HepG2 (cell line): ENCODE results near the gene CFAP46. TPM values are rescaled to one million over a fixed set of nuclear protein-coding genes. Genes with fewer than 3 reads are reported as not detected.

Experiments
- ATAC-seq: fragments of 200-7000 bp; cut with Tn5 transposase; 3 replicates; pipeline ENCODE4 v1.9.1; 2020; ENCODE audit warnings: mild to moderate bottlenecking, moderate library complexity
- BruUV-seq: library from RNA; stranded (reverse); fragments of 400-500 nt; replicated peaks from 2 replicates; lab custom pipeline; 2021; lab: Mats Ljungman, UMichigan
- CTCF ChIA-PET: fragments of 300-600 bp; formaldehyde crosslinking; extraction: SDS; loops from one replicate; lab custom pipeline; 2021; ENCODE audit warnings: low total read pairs, inconsistent platforms, low intra/inter-chr PET ratio; lab: Yijun Ruan, JAX
- POLR2A ChIA-PET: fragments of 350-600 bp; sonication (Branson Sonifier 250); formaldehyde crosslinking; loops from one replicate; lab custom pipeline; 2020; ENCODE audit warnings: antibody characterized with exemption, inconsistent platforms; lab: Yijun Ruan, JAX
- DNase-seq: peaks from one replicate; pipeline ENCODE4 v3.0.0-alpha.2; 2015; ENCODE audit warnings: low spot score
- FAIRE-seq: peaks from 3 replicates; lab custom pipeline; 2011; peaks lifted over from hg19 to GRCh38; lab: Jason Lieb, UNC
- H2AFZ ChIP-seq: one replicate; pipeline ENCODE4 v1.6.1; 2011; ENCODE audit warnings: low read length, inconsistent platforms
- H3K27ac ChIP-seq: fragments of 300-600 bp; 3 replicates; pipeline ENCODE4 v1.8.0; 2011; ENCODE audit warnings: mixed run types, mild to moderate bottlenecking, mixed read lengths, low read length, inconsistent platforms; ENCODE audit not compliant: insufficient read depth; ENCODE audit errors: extremely low read length
- H3K27me3 ChIP-seq, 2 experiments: fragments of 200-600 bp in 1 of 2; 2 replicates in 1 of 2; 3 replicates in 1 of 2; pipeline versions ENCODE4 v1.6.0 to v1.8.0; 2011; ENCODE audit warnings: low read length in 2 of 2, mild to moderate bottlenecking in 2 of 2, moderate library complexity in 2 of 2, inconsistent platforms in 1 of 2; ENCODE audit not compliant: insufficient read depth in 2 of 2, control insufficient read depth in 1 of 2
- H3K36me3 ChIP-seq, 2 experiments: fragments of 200-600 bp in 1 of 2; replicated peaks in 1 of 2; 2 replicates in 1 of 2; 3 replicates in 1 of 2; pipeline versions ENCODE4 v1.5.1 to v1.8.0; 2011; ENCODE audit warnings: low read length in 2 of 2, inconsistent platforms in 1 of 2; ENCODE audit not compliant: insufficient read depth in 2 of 2, control insufficient read depth in 1 of 2
- H3K4me1 ChIP-seq: 2 replicates; pipeline ENCODE4 v1.5.1; 2012; ENCODE audit warnings: low read length, inconsistent platforms; ENCODE audit not compliant: insufficient read depth
- H3K4me2 ChIP-seq: 2 replicates; pipeline ENCODE4 v1.6.0; 2011; ENCODE audit warnings: low read depth, low read length, inconsistent platforms
- H3K4me3 ChIP-seq, 3 experiments: fragments of 200-600 bp in 1 of 3; sonication (generic), shearing (Covaris generic) in 1 of 3; replicated peaks in 1 of 3; 2 replicates each; pipeline ENCODE4 v1.5.1; 2011 to 2016; ENCODE audit warnings: low read length in 3 of 3, inconsistent platforms in 2 of 3, low read depth in 2 of 3, mild to moderate bottlenecking in 2 of 3, control low read depth in 1 of 3, mixed read lengths in 1 of 3; ENCODE audit not compliant: insufficient read depth in 1 of 3
- H3K79me2 ChIP-seq: one replicate; pipeline ENCODE4 v1.6.1; 2011; ENCODE audit warnings: low read length, inconsistent platforms; ENCODE audit not compliant: insufficient read depth
- H3K9ac ChIP-seq: 2 replicates; pipeline ENCODE4 v1.6.0; 2011; ENCODE audit warnings: mild to moderate bottlenecking, low read depth, low read length, inconsistent platforms; ENCODE audit not compliant: insufficient read depth
- H3K9me3 ChIP-seq: 2 replicates; pipeline ENCODE4 v1.5.1; 2012; ENCODE audit warnings: mild to moderate bottlenecking, low read length
- H4K20me1 ChIP-seq: 2 replicates; pipeline ENCODE4 v1.6.0; 2011; ENCODE audit warnings: inconsistent platforms, mild to moderate bottlenecking, low read length, moderate library complexity; ENCODE audit not compliant: insufficient read depth
- CCAR2 ChIP-seq: fragments of 200-400 bp; formaldehyde crosslinking; optimal IDR thresholded peaks from 2 replicates; pipeline ENCODE3; 2018; ENCODE audit warnings: low read depth, mild to moderate bottlenecking, low read length, moderate library complexity
- NFATC3 ChIP-seq: sonication (generic); formaldehyde crosslinking; IDR thresholded peaks from 2 replicates; pipeline ENCODE4 v1.5.1; 2020; ENCODE audit warnings: mild to moderate bottlenecking, missing genetic modification reagents
- SMAD9 ChIP-seq: sonication (generic); formaldehyde crosslinking; IDR thresholded peaks from 2 replicates; pipeline ENCODE4 v1.5.1; 2020; ENCODE audit warnings: mild to moderate bottlenecking, missing genetic modification reagents
- ZNF614 ChIP-seq: IDR thresholded peaks from 2 replicates; pipeline ENCODE4 v1.6.1; 2018; ENCODE audit warnings: missing biosample characterization, missing genetic modification reagents, inconsistent platforms, borderline replicate concordance
- ZNF713 ChIP-seq: sonication (generic); formaldehyde crosslinking; IDR thresholded peaks from 2 replicates; pipeline ENCODE4 v1.4.0; 2020; ENCODE audit warnings: mild to moderate bottlenecking, missing genetic modification reagents
- ZSCAN9 ChIP-seq: IDR thresholded peaks from 2 replicates; pipeline ENCODE4 v1.6.1; 2016; ENCODE audit warnings: borderline replicate concordance
- WGBS: methylation state at CpG from one replicate; pipeline ENCODE4 v1.1.6; 2017; ENCODE audit warnings: low lambda C conversion rate; 5-methylcytosine and 5-hydroxymethylcytosine counted together
- in situ Hi-C: cut with HindIII; loops from 2 replicates; pipeline ENCODE4 v1.10.0; 2017; ENCODE audit warnings: low pct_unique_long_range_greater_than_20kb; ENCODE audit not compliant: extremely low pct_ligation_motif_present
- intact Hi-C: fragments of 100-400 bp; cut with micrococcal nuclease; formaldehyde crosslinking; loops from one replicate; pipeline ENCODE4 v1.10.0; 2022; ENCODE audit not compliant: unreplicated experiment
- polyA plus RNA-seq, 8 experiments: library from polyadenylated mRNA; depleted of rRNA in 3 of 8; stranded (reverse) in 7 of 8; unstranded in 1 of 8; fragments of >200 nt; fragmentation: Illumina TruSeq in 4 of 8; extraction: Trizol in 4 of 8; gene quantifications; 2 replicates each; pipeline versions ENCODE4 v1.2.1 to v1.2.3, GENCODE V29; 2011 to 2016; ENCODE audit warnings: low read depth in 4 of 8, missing spikeins in 1 of 8, mixed read lengths in 1 of 8; ENCODE audit not compliant: insufficient read depth in 1 of 8
- total RNA-seq, 5 experiments: library from RNA; depleted of rRNA; stranded (reverse); fragments of >200 nt; fragmentation: Illumina TruSeq; extraction: Trizol; gene quantifications; 2 replicates each; pipeline ENCODE4 v1.2.3, GENCODE V29; 2016; ENCODE audit warnings: low read depth in 1 of 5
- TF ChIP-seq, protein P1 (sequence below): sonication (generic); formaldehyde crosslinking; IDR thresholded peaks from 2 replicates; pipeline ENCODE4 v1.8.0; 2022; ENCODE audit warnings: mild to moderate bottlenecking, missing genetic modification reagents, borderline replicate concordance
- TF ChIP-seq, protein P2 (sequence below): sonication (generic); formaldehyde crosslinking; IDR thresholded peaks from 2 replicates; pipeline ENCODE4 v1.9.0; 2021; ENCODE audit warnings: mild to moderate bottlenecking, missing genetic modification reagents

CFAP46 gene
- total and polyA plus RNA-seq, 2 of the 13 experiments (the other 11 are each of a cell fraction or from before 2014, with no cell fraction given): 0.24 to 0.84 TPM

DNA sequence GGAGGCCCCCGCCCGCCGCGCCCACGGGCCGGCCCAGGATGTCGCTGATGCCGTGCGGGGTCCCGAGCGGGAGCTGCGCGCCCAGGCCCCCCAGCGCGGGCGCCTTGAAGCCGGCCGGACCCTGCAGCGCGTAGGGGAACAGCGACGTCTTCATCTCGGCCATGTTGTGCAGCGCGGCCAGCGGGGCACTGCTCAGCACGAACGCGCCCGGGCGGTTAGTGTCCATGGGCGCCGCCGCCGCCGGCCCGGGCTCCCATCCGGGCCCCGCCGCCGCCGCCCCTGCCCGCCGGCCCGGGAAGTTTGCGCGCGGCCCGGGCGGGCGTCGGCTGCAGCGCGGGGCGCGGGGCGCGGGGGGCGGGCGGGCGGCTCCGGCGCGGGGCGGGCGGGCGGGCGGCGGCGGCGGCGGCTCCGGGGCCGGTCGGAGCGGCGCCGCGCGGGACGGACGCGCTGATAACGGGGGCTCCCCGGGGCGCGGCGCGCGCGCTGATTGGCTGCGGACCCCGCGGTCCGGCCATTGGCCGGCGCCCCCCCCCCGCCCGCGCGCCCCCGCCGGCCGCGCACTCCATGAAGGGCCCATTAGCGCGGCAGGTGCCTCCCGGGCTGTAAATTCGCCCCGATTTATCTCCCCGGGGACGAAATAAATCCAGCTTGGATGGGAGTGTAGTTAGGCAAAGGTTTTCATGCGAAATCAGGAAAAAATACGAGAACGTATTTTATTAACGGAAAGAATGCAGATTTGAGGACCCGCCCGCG, 156.5 kb downstream of the CFAP46 start, which contains the start of gene NKX6-2 (continued):
- no peak for TF ChIP-seq CCAR2
- no peak for TF ChIP-seq ZNF614

DNA sequence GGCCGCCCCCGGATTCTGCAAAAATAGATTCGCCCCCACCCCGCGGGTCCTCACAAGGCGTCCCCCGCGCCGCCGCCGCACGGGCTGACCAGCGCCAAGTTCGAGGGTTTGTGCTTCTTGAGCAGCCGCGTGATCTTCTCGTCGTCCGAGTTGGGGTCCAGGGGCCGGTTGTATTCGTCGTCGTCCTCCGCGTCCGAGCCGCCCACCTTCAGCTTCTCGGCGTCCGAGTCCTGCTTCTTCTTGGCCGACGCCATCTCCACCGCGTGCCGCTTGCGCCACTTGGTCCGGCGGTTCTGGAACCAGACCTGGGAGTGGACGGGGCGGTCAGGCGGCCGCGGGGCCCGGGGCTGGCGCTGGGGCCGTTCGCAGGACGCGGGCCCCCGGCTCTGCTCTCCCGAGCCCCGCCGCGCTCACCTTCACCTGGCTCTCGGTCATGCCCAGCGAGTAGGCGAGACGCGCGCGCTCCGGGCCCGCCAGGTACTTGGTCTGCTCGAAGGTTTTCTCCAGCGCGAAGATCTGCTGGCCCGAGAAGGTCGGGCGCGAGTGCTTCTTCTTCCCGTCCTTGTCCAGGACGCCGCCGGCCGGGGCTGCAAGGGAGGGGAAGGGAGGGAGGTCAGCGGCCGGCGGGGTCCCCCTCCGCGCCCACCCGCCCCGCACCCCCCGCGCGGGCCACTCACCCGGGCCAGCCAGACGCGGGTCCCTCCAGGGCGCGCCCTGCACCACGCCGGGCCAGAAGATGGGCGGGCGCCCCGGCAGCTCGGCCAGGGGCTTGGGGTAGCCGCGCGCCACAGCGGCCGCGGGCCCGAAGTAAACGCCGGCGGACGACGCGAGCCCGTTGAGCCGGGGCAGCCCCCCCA, 157.3 kb downstream of the CFAP46 start:
- TF ChIP-seq NFATC3 (CRISPR knock-in tag) (no peak), SMAD9 (CRISPR knock-in tag) (no peak), ZNF713 (CRISPR knock-in tag) (no peak), ZSCAN9 (CRISPR knock-in tag) (no peak)
- TF ChIP-seq, protein P1, sequence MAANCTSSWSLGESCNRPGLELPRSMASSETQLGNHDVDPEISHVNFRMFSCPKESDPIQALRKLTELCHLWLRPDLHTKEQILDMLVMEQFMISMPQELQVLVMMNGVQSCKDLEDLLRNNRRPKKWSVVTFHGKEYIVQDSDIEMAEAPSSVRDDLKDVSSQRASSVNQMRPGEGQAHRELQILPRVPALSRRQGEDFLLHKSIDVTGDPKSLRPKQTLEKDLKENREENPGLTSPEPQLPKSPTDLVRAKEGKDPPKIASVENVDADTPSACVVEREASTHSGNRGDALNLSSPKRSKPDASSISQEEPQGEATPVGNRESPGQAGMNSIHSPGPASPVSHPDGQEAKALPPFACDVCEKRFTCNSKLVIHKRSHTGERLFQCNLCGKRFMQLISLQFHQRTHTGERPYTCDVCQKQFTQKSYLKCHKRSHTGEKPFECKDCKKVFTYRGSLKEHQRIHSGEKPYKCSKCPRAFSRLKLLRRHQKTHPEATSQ: no peak
- TF ChIP-seq, protein P2, sequence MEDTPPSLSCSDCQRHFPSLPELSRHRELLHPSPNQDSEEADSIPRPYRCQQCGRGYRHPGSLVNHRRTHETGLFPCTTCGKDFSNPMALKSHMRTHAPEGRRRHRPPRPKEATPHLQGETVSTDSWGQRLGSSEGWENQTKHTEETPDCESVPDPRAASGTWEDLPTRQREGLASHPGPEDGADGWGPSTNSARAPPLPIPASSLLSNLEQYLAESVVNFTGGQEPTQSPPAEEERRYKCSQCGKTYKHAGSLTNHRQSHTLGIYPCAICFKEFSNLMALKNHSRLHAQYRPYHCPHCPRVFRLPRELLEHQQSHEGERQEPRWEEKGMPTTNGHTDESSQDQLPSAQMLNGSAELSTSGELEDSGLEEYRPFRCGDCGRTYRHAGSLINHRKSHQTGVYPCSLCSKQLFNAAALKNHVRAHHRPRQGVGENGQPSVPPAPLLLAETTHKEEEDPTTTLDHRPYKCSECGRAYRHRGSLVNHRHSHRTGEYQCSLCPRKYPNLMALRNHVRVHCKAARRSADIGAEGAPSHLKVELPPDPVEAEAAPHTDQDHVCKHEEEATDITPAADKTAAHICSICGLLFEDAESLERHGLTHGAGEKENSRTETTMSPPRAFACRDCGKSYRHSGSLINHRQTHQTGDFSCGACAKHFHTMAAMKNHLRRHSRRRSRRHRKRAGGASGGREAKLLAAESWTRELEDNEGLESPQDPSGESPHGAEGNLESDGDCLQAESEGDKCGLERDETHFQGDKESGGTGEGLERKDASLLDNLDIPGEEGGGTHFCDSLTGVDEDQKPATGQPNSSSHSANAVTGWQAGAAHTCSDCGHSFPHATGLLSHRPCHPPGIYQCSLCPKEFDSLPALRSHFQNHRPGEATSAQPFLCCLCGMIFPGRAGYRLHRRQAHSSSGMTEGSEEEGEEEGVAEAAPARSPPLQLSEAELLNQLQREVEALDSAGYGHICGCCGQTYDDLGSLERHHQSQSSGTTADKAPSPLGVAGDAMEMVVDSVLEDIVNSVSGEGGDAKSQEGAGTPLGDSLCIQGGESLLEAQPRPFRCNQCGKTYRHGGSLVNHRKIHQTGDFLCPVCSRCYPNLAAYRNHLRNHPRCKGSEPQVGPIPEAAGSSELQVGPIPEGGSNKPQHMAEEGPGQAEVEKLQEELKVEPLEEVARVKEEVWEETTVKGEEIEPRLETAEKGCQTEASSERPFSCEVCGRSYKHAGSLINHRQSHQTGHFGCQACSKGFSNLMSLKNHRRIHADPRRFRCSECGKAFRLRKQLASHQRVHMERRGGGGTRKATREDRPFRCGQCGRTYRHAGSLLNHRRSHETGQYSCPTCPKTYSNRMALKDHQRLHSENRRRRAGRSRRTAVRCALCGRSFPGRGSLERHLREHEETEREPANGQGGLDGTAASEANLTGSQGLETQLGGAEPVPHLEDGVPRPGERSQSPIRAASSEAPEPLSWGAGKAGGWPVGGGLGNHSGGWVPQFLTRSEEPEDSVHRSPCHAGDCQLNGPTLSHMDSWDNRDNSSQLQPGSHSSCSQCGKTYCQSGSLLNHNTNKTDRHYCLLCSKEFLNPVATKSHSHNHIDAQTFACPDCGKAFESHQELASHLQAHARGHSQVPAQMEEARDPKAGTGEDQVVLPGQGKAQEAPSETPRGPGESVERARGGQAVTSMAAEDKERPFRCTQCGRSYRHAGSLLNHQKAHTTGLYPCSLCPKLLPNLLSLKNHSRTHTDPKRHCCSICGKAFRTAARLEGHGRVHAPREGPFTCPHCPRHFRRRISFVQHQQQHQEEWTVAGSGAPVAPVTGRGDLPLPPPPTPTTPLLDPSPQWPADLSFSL (CRISPR knock-in tag): no peak
- no peaks in the 10 kb centered on the region for H4K20me1 ChIP-seq
- no peak for ATAC-seq
- ChIA-PET POLR2A (no interaction called here), CTCF (no interaction called here)
- in situ Hi-C loops: no loop called here
- H3K27me3 ChIP-seq: peaks cover 8 to 31% of the 10 kb centered on the region in 2 experiments; a peak in 4 of 5 replicates
- no peak for DNase-seq
- no peak overlapping the region for H3K27ac ChIP-seq
- H3K4me3 ChIP-seq: no peak overlapping the region
- no peak overlapping the region for H2AFZ ChIP-seq
- H3K9ac ChIP-seq: no peak overlapping the region
- no peaks in the 10 kb centered on the region for H3K9me3 ChIP-seq
- no peaks in the 10 kb centered on the region for H3K79me2 ChIP-seq
- H3K4me2 ChIP-seq: no peak overlapping the region
- no TSS peak for BruUV-seq
- peaks cover 0 to 2% of the 10 kb centered on the region in 2 experiments; a peak in 2 of 5 replicates for H3K36me3 ChIP-seq
- intact Hi-C loops: no loop called here
- 98% methylated on average over 93 of the region's 111 CpGs for WGBS
- no peak for FAIRE-seq
- no peaks in the 10 kb centered on the region for H3K4me1 ChIP-seq
